ENCODE measurements around the gene ZNF688.
A peak's percentile ranks its signal among the peaks of the same experiment; 100 is the strongest.
"Not testable (repeated sequence)": the region's sequence is repeated elsewhere in the genome, so short reads cannot be mapped to it uniquely, and the experiment has no call there.

ZNF688 gene

DNA sequence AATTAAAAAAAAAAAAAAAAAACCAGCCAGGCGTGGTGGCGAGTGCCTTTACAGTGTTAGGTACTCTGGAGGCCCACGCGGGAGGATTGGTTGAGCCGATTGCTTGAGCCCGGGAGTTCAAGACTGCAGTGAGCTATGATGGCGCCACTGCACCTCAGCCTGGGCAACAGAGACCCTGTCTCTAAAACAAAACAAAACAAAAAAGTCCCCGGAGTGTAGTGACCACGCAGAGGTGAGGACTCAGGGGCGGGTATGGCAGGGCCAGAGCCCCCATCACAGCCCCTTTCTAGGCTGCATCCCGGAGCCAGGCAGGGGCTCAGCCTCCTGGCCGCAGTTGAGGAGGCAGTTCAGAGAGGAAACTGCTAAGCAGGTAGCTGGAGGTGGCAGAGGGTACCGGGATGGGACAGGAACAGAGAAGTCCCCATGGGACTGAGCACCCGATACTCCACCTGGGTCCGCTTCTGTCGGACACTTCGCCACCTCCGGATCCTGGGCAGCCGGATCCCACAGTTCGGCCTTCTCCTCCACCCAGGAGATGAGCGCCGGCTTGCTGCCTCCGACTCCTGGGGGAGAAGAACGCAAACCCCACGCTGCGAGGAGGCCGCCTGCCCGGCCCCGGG, 37.7 kb downstream of the ZNF688 start:
- no peak for DNase-seq (ENCODE audit: low read depth in 3 of 3)

DNA sequence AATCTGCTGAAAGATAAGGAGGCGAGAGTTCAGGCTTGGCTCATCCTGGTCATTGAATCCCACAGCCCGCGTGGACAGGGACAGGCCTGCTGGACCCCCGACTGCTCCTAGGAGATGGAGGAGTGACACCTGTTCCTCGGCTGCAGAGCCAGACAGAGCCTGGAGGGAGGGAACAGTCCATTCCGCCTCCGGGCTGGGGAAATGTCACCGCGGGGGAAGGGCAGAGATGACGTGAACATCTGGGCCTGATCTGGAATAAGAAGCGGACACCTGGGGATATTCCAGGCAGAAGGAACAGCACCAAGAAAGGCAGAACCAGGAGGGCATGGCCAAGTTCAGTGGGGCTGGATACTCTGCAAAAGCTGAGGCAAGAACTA, 38.4 kb downstream of the ZNF688 start:
- no peak for DNase-seq (ENCODE audit: low read depth in 3 of 3)

DNA sequence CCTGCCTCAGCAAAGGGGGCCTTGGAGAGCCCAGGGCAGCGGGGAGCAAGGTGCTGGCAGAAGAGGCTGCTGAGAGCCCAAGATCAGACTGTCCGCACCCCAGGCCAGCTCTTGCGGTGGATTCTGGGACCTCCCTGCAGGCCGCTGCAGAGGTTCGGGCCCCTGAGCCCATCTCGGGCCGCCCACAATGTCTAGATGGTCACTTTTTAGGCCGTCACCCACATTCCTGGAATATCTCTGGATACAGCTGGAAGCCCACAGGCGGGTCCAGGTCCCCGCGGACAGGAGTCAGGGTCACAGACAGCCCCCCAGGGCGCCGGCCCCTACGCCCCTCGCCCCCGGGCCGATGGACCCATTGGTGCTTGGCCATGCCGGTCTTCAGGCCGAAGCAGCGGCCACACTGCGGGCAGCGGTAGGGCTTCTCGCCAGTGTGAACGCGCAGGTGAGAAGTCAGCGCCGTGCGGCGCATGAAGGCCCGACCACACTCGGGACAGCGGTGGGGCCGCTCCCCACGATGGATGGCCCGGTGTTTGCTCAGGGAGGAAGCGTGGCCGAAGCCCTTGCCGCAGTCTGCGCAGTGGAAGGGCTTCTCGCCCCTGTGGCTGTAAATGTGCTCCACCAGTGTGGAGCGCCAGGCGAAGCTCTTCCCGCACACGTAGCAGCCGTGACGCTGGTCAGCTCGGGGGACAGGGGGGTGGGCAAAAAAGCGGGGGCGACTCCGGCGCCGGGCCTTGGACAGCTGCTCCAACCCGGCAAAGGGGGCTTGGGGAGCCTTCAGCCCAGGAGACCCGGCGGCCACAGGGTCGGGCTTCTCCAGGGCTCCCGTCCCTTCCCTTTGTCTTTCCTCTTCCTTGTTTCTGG, 39.0 kb downstream of the ZNF688 start:
- DNase-seq (ENCODE audit: low read depth in 3 of 3): no peak

DNA sequence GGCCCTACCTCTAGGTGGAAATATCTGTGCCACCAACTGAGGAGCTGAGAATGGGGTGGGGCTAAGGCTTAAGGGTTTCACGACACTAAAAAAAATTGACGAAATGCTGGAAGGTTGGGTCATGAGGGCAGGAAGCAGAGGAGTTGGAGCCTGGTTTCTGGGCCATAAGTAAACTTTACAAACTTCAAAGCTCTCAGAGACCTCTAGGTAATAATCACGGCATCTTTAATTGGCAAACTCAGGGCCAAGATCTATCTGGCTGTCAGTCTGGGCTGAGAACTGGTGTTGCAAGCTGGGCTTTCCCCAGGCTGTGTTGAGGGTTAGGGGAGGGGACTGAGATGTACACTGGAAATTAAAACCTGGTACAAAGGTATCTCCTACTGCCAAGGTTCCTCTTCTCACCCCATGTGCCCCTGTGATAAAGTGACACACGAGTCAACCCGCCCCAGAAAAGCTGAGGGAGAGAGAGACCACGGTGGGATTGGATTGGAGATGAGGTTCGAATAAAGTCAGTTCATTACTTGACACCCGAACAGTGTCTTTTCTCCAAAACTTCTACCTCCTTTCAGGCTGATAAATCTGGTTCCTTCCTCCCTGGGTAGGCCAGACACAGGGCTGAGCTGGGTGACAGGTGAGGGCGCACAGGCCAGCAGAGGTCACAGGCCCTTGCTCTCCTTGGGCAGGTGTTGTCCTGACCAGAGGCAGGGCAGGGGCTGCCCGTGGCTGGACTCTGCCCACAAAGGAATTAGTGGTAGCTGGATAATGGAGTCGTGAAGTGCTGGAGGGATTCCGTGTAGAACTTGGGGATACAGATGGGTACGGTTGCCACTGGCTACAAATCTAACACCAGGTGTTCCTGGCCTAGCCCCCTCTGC, 41.1 kb downstream of the ZNF688 start:
- no peak for DNase-seq (ENCODE audit: low read depth in 3 of 3)

DNA sequence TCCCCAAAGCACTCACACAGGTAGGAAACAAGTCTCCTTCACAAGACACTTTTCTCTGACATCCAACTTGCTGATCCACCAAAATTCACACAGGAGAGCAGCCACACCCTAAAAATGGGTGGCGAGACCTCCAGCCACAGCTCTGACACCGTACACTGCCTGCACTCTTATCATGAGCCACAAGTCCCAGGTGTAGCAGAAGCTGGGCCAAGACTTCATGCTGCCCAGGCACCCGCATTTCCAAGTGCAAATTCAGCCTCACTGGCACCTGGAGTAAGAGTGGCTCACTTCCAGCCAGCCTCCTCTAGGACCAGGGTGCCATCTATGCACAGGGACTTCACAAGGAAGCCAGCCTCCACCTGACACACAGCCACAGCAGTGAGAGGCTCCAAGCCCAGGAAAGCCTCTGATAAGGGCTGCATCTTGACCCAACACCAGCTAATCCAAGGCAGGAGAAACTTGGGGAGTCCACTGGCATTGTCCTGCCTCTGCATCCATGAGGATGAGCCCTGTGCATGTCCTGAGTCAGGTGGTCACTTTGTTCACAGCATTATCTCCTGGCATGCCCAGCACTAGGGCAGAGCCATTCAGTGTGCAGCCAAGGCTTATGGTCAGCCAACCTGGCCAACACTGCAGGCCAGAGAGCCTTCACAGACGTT, 42.6 kb downstream of the ZNF688 start:
- no peak for DNase-seq (ENCODE audit: low read depth in 3 of 3)

DNA sequence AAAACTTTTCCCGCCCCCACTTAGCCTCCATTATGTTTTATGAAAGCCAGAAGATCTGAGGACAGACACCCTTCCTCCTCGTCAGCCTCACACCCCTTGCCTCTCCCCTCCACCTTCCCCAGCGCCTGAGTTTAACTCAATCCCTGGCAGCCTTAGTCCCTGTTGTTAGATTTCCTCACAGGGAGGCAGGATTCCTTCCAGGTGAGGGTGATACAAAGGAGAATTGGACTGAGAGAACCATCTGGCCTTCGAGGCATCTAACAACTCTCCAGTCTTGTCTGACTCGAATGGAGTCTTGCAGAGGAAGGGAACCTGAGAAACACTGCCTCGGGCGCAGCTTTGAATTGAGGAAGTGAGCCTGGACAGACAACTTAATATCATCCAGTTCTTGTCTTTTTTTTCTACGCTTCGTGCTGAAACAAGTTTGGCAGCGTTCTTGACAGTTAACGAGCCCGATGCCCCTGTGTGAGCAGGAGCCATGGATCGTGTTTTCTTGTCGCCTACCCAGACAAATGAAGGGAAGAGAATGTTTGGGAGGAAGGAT, 43.8 kb downstream of the ZNF688 start:
- no peak for DNase-seq (ENCODE audit: low read depth in 3 of 3)

DNA sequence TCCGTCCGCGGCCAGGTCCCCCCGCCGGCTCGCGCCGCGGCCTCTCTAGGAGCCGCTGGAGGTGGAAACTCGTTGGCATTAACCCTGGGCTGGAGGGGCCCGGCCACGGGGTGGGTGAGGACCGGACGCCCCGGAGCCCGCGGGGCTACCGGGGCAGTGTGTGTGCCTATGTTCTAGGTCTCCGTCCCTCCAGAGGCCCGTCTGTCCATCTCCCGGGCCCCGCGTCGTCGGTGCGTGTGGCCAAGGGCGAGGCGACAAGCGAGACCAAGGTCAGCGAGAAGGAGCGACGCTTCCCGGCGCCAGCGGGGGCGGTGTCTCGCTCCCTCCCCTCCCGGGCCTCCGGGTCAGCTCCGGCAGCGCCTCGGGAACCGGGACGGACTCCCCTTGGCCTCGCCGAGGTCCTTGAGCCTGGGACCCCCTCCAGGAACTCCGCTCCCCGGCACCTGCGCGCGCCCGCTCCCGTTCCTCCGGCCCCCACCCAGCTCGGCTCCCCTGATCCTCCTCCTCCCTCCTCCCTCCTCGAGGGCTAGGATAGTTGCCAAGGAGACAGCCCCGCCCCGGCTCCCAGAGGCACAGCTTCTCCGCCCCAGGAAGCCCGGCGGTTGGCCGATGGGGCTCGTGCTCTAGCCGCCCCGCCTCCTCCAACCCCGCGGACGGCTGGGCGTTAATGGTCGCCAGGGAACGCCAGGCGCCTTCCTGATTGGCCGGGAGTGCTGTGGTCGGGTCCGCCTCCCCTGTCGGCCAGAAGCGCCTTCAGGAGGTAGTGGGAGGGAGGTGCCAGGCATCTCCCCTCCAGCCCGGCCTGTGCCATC, 44.5 kb downstream of the ZNF688 start:
- peak; percentile 93 to 96 (median 96) for DNase-seq (ENCODE audit: low read depth in 3 of 3)

DNA sequence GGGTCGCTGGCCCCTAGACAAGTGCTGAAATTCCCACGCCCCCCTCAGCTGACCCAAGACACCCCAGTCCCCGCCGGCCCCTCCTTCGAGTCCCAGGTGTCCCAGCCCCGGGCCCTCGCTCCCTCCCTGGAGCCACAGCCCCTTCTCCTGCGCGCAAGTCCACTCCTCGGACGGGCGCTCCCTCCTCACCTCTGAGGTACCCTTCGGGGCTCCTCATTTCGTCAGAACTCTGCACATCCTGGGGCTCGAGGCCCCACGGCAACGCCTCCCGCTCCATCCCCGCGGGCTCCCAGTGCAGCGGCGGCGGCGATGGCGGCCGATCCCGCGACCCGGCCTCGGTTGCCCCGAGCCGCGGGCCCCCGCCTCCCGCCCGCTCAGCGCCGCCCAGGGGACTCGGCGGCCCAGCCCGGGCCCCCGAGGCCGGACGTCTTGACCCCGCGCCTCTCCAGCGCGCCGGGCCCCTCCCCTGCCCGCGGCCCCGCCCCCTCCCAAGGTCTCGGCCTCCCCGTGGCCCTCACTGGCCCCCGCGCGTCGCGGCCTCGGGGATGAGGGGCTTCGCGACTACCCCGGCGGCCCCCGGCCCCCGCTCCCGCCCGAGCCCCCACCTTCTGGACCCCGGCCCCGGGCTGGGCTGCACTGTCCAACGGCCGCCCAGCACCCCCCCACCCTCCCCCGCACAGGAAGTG, 45.2 kb downstream of the ZNF688 start, which contains the start of gene ZNF768:
Gene ZNF768 (minus strand): TSS at position 430 of the 686 bp plus-strand sequence. CDS start 153 bp downstream, at position 277.
- DNase-seq (ENCODE audit: low read depth in 3 of 3): peak in 1 of 3 donors; percentile 31

DNA sequence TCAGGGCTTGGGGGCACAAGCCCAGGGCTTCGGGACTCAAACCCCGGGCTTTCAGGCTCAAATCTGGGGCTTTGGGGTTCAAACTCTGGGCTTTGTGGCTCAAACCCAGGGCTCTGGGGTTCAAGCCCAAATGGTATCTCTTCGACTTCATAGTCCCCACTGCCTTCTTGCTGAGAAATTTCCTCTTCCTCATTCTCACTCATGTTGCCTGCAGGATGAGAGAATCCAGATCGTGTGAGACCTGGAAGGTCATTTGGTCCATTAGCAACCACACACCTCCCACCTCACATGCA, 45.7 kb downstream of the ZNF688 start:
- no peak for DNase-seq (ENCODE audit: low read depth in 3 of 3)

DNA sequence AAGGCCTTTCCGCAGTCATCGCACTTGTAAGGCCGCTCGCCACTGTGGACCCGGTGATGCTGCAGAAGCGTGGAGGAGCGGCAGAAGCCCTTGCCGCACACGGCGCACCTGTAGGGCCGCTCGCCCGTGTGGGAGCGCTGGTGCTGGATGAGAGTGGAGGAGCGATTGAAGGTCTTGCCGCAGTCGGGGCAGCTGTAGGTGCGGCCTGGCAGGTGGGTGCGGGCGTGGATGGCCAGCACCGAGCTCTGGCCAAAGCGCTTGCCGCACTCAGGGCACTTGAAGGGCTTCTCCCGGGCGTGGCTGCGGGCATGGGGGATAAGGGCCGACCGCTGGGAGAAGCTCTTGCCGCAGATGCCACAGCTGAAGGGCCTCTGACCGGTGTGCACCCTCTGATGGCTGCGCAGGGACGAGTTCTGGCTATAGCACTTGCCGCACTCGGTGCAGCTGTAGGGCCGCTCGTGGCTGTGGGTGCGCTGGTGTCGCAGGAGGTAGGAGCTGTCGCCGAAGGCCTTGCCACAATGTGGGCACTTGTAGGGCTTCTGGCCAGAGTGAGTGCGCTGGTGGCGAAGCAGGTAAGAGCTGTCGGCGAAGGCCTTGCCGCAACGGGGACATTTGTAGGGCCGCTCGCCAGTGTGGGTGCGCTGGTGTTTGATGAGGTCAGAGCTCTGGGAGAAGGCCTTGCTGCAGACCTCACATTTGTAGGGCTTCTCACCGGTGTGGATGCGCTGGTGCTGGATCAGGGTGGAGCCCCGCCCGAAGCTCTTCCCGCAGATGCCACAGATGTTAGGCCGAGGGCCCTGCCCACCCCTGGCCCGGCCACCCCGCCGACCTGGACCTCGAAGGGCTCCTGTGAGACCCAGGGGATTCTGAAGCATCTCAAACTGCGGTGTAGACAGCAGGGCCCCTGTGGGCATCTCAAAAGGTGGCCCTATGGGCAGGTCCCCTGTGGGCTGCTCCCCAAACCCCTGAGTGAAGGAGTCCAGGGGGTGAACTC, 46.6 kb downstream of the ZNF688 start:
- no peak for DNase-seq (ENCODE audit: low read depth in 3 of 3)

DNA sequence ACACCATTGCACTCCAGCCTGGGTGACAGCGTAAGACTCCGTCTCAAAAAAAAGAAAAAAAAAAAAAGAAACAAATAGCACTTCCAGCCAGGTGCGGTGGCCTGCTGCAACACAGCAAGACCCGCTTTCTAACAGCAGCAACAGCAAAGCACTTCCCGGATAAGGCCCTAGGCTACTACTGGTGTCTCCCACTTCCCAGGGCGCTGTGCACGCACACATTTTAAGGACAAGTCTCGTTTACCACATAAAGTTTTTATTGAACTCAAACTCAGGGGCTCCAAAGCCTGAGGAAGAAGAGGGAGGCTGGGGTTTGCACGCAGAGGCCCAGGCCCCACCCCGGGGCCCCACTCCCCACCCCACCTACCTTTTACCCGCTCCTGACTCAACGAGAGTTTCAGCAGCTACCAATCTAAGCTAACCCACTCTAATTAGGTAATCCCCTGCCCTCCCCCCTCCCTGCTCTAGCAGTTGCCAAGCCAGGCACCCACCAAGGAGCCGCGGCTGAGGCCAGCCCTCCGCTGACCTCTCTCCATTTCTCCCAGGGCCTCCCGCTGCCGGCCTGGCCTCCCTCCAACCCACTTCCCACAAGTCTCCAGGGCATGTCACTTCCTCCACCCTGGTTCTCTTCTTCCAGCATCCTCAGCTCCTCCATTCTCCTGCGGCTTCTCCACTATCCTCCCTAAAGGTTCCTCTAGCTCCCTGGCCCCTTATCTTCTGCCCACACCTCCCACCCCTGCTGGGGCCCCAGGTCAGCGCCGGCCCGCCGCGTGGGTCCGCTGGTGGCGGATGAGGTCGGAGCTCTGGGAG, 47.5 kb downstream of the ZNF688 start:
- DNase-seq (ENCODE audit: low read depth in 3 of 3): no peak

DNA sequence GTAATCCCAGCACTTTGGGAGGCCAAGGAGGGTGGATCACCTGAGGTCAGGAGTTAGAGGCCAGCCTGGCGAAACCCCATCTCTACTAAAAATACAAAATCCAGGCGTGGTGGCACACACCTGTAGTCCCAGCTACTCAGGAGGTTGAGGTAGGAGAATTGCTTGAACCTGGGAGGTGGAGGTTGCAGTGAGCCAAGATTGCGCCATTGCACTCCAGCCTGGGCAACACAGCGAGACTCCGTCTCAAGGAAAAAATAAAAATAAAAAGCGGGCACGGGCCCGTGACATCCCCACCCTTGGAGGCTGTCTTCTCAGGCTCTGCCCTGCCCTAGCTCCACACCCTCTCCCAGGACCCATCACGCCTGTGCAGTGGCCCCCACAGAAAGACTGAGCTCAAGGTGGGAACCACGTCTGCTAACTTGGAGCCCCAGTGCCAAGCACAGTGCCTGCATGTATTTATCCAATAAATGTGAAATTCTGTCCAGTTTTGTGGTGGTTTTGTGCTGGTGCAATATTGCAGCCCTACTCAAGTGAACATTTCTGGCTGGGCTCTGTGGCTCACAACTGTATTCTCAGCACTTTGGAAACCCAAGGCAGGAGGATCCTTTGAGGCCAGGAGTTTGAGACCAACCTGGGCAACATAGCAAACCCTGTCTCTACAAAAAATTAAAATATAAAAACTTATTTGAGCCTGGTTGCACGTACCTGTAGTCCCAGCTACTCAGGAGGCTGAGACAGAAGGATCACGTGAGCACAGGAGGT, 48.6 kb downstream of the ZNF688 start:
- not testable (repeated sequence) for DNase-seq (ENCODE audit: low read depth in 3 of 3)

DNA sequence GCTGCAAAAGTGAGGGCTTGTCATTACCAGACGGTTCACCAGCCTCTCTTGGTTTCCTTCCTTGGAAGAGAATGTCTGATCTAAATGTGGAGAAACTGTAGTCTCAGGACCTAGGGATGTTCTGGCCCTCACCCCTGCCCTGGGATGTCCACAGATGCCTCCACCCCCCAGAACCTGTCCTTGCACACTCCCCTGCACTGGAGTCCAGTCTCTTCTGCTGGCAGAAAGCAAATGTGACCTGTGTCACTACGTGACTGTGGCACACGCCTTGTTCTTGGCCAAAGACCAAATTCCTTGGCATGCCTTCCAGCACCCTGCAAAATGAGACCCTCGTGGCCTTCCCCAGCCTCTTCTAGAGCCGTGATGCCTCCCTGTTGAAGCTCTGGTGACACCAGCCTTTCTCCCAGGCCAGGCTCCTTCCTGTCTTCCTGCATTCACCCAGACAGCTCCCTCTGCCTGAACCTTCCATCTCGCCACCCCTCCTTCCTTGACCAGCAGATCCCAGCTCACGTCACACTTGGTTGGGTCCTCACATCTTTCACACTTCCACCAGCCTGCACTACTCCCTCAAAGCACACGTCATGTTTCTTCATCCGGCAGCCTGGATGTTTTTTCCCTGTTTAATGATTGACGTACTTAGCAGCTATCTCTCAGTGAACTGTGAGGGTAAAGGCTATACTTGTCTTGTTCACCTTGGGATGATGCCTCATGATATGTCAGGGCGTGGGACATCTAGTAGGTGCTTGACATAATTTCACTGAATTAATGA, 49.5 kb downstream of the ZNF688 start:
- no peak for DNase-seq (ENCODE audit: low read depth in 3 of 3)

DNA sequence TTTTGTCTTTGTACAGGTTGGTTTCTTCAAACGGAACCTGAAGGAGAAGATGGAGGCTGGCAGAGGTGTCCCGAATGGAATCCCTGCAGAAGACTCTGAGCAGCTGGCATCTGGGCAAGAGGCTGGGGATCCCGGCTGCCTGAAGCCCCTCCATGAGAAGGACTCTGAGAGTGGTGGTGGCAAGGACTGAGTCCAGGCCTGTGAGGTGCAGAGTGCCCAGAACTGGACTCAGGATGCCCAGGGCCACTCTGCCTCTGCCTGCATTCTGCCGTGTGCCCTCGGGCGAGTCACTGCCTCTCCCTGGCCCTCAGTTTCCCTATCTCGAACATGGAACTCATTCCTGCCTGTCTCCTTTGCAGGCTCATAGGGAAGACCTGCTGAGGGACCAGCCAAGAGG, 50.0 kb downstream of the ZNF688 start:
- no peak for DNase-seq (ENCODE audit: low read depth in 3 of 3)

Data from stimulated activated CD4-positive, alpha-beta T cell treated with anti-CD3 and anti-CD28 coated beads, TNF-alpha, amount 100 ng/mL, for 48 hours (primary cell).